K562 (cell line): ENCODE data around the gene CADM2. TPM values are rescaled to one million over a fixed set of nuclear protein-coding genes. Genes with fewer than 3 reads are reported as not detected.
A peak's percentile ranks its signal among the peaks of the same experiment; 100 is the strongest.

Source experiments
- AFF1 ChIP-seq, 2 experiments: fragments of 450-650 bp; IDR thresholded peaks; 2 replicates each; pipeline ENCODE4 v1.6.1; 2018; ENCODE audit warnings: mild to moderate bottlenecking in 2 of 2, low read depth in 1 of 2; ENCODE audit not compliant: partially characterized antibody in 2 of 2
- ARID1B ChIP-seq: fragments of 450-650 bp; IDR thresholded peaks from 2 replicates; pipeline ENCODE4 v1.6.1; 2016; ENCODE audit warnings: antibody characterized with exemption, mild to moderate bottlenecking, inconsistent platforms
- CHAMP1 ChIP-seq: fragments of 450-650 bp; IDR thresholded peaks from 2 replicates; pipeline ENCODE4 v1.6.1; 2016; ENCODE audit warnings: mild to moderate bottlenecking
- E2F6 ChIP-seq, 2 experiments: IDR thresholded peaks; 2 replicates each; pipeline ENCODE4 v1.6.1; 2011; ENCODE audit warnings: borderline replicate concordance in 1 of 2, control low read depth in 1 of 2, low read depth in 1 of 2, low read length in 1 of 2, mild to moderate bottlenecking in 1 of 2, mixed read lengths in 1 of 2, moderate library complexity in 1 of 2; ENCODE audit not compliant: insufficient read depth in 1 of 2, insufficient read length in 1 of 2, poor library complexity in 1 of 2, severe bottlenecking in 1 of 2; ENCODE audit errors: extremely low read depth in 1 of 2
- NCOR1 ChIP-seq: fragments of 450-650 bp; IDR thresholded peaks from 2 replicates; pipeline ENCODE4 v1.6.1; 2016; ENCODE audit warnings: mild to moderate bottlenecking, moderate library complexity
- PRDM10 ChIP-seq: fragments of 450-650 bp; IDR thresholded peaks from 2 replicates; pipeline ENCODE4 v1.6.1; 2018; ENCODE audit not compliant: partially characterized antibody
- RBM25 ChIP-seq: fragments of 200-400 bp; formaldehyde crosslinking; IDR thresholded peaks from 2 replicates; pipeline ENCODE4 v1.6.1; 2018; ENCODE audit warnings: low read length, low read depth, moderate library complexity; ENCODE audit not compliant: severe bottlenecking
- SRSF7 ChIP-seq: fragments of 200-400 bp; formaldehyde crosslinking; optimal IDR thresholded peaks from 2 replicates; pipeline ENCODE3; 2017; ENCODE audit warnings: mild to moderate bottlenecking, low read depth, low read length
- XRCC5 ChIP-seq: fragments of 200-400 bp; formaldehyde crosslinking; IDR thresholded peaks from 2 replicates; pipeline ENCODE4 v1.6.1; 2017; ENCODE audit warnings: low read depth, mild to moderate bottlenecking, low read length
- ZBED1 ChIP-seq: IDR thresholded peaks from 2 replicates; pipeline ENCODE4 v1.6.1; 2014
- ZBTB12 ChIP-seq: fragments of 250-450 bp; sonication (Bioruptor Pico); IDR thresholded peaks from 2 replicates; pipeline ENCODE4 v1.4.0; 2020
- ZNF224 ChIP-seq: sonication (generic); formaldehyde crosslinking; IDR thresholded peaks from 2 replicates; pipeline ENCODE4 v1.8.0; 2022; ENCODE audit warnings: mild to moderate bottlenecking, missing genetic modification reagents
- ZNF316 ChIP-seq: fragments of 450-650 bp; IDR thresholded peaks from 2 replicates; pipeline ENCODE4 v1.6.1; 2016
- ZNF431 ChIP-seq: sonication (generic); formaldehyde crosslinking; IDR thresholded peaks from 2 replicates; pipeline ENCODE4 v1.8.0; 2022; ENCODE audit warnings: mild to moderate bottlenecking, missing genetic modification reagents
- ZNF561 ChIP-seq: fragments of 450-650 bp; formaldehyde crosslinking; conservative IDR thresholded peaks from 2 replicates; pipeline ENCODE4 v1.4.0; 2020; ENCODE audit warnings: mild to moderate bottlenecking, moderate library complexity
- ZSCAN29 ChIP-seq: fragments of 450-650 bp; IDR thresholded peaks from 2 replicates; pipeline ENCODE4 v1.6.1; 2017
- polyA plus RNA-seq, 8 experiments: library from polyadenylated mRNA; depleted of rRNA in 4 of 8; stranded (reverse) in 5 of 8; unstranded in 3 of 8; fragments of >200 nt; fragmentation: Nextera tagmentation in 2 of 8; fragmentation: Illumina TruSeq in 1 of 8; extraction: Ambion mirVana in 2 of 8; extraction: Trizol in 1 of 8; gene quantifications; 2 replicates each; pipeline versions ENCODE4 v1.2.1 to v1.2.3, GENCODE V29; 2011 to 2014; ENCODE audit warnings: inconsistent platforms in 1 of 8, missing spikeins in 1 of 8
- total RNA-seq, 7 experiments: library from RNA; depleted of rRNA in 6 of 7; stranded (reverse); fragments of >200 nt in 6 of 7; fragmentation: Illumina TruSeq in 2 of 7; extraction: Trizol in 2 of 7; gene quantifications; 2 replicates each; pipeline versions ENCODE4 v1.2.1 to v1.2.3, GENCODE V29; 2011 to 2021; ENCODE audit warnings: low replicate concordance in 1 of 7

Gene CADM2
- total and polyA plus RNA-seq, 9 of the 15 experiments (the other 6 are each of a cell fraction or from before 2014, with no cell fraction given), result 0.11 to 3.2 (median 0.95) TPM

- TF ChIP-seq RBM25 (no peak), XRCC5 (no peak), CHAMP1 (no peak), ZSCAN29 (no peak), ZNF561 (CRISPR knock-in tag) (no peak), PRDM10 (no peak), SRSF7 (no peak), ZBED1 (no peak), ZBTB12 (no peak), ZNF431 (CRISPR knock-in tag) (no peak), ZNF316 (no peak), E2F6 (IDR thresholded peaks at IDR 0.05; ENCODE audit: borderline replicate concordance in 1 of 2, extremely low read depth in 1 of 2, insufficient read depth in 1 of 2, insufficient read length in 1 of 2, low read depth in 1 of 2, low read length in 1 of 2, poor library complexity in 1 of 2, severe bottlenecking in 1 of 2) (no peak), NCOR1 (peak; percentile 21; the same call in 1 of the 2 replicates), ARID1B (peak; percentile 55), AFF1 (IDR thresholded peaks at IDR 0.05; ENCODE audit: low read depth in 1 of 2, partially characterized antibody in 2 of 2) (no peak), ZNF224 (no peak)
These were observed 418.3 kb downstream of the CADM2 start (continued) for GRCh38 chr3:85377115-85377514.
